Heart left ventricle (tissue), 16 donors: ENCODE results near the gene ACVRL1. TPM values are rescaled to one million over a fixed set of nuclear protein-coding genes. Genes with fewer than 3 reads are reported as not detected.

Experiments
- ATAC-seq, 4 donors: fragments of 200-7000 bp; cut with Tn5 transposase; one replicate each; pipeline ENCODE4 v1.9.1; 2020 to 2022; ENCODE audit warnings: moderate library complexity in 4 of 4, mild to moderate bottlenecking in 3 of 4, moderate number of reproducible peaks in 1 of 4
- DNase-seq, 5 donors: peaks; one replicate each; pipeline ENCODE4 v3.0.0-alpha.2; 2020
- H3K27ac ChIP-seq, 12 donors: fragments of 200-600 bp; sonication (generic) in 4 of 12; one replicate each; pipeline versions ENCODE4 v1.5.0 to v1.8.0; 2016 to 2022; ENCODE audit warnings: mild to moderate bottlenecking in 2 of 12
- H3K27me3 ChIP-seq, 9 donors: fragments of 200-600 bp; sonication (generic) in 2 of 9; one replicate each; pipeline versions ENCODE4 v1.5.1 to v1.8.0; 2016 to 2022; ENCODE audit warnings: mild to moderate bottlenecking in 3 of 9
- H3K36me3 ChIP-seq, 9 donors: fragments of 200-600 bp; sonication (generic) in 2 of 9; one replicate each; pipeline versions ENCODE4 v1.5.0 to v1.8.0; 2018 to 2022; ENCODE audit warnings: mild to moderate bottlenecking in 2 of 9
- H3K4me1 ChIP-seq, 12 donors: fragments of 200-600 bp; sonication (generic) in 4 of 12; one replicate each; pipeline versions ENCODE4 v1.5.0 to v1.8.0; 2016 to 2022; ENCODE audit warnings: mild to moderate bottlenecking in 3 of 12
- H3K4me3 ChIP-seq, 12 donors: fragments of 200-600 bp; sonication (generic) in 4 of 12; one replicate each; pipeline versions ENCODE4 v1.5.0 to v1.8.0; 2017 to 2022; ENCODE audit warnings: mild to moderate bottlenecking in 9 of 12, moderate library complexity in 4 of 12
- H3K9me3 ChIP-seq, 12 donors: fragments of 200-600 bp; sonication (generic) in 4 of 12; one replicate each; pipeline versions ENCODE4 v1.5.0 to v1.8.0; 2016 to 2022; ENCODE audit warnings: mild to moderate bottlenecking in 1 of 12
- CTCF ChIP-seq, 12 donors: fragments of 200-600 bp; sonication (generic) in 4 of 12; IDR thresholded peaks; one replicate each; pipeline versions ENCODE4 v1.5.0 to v1.8.0; 2018 to 2022; ENCODE audit warnings: antibody characterized with exemption in 12 of 12, mild to moderate bottlenecking in 5 of 12
- POLR2A ChIP-seq, 2 donors: fragments of 450-650 bp; IDR thresholded peaks; one replicate each; pipeline ENCODE4 v1.6.1; 2017; ENCODE audit warnings: antibody characterized with exemption in 2 of 2, mild to moderate bottlenecking in 2 of 2, moderate library complexity in 2 of 2
- WGBS, 4 donors: extraction: QIAGEN DNeasy Blood & Tissue Kit in 2 of 4; methylation state at CpG; one replicate each; pipeline versions ENCODE4 v1.1.5 to v1.1.7; 2013 to 2018; 5-methylcytosine and 5-hydroxymethylcytosine counted together
- intact Hi-C, 10 donors: fragments of 100-400 bp; cut with DNase I; formaldehyde crosslinking; loops; one replicate each; pipeline versions ENCODE4 v1.11.1 to v1.14.2; 2022
- polyA plus RNA-seq, 2 donors: library from polyadenylated mRNA; stranded (reverse); fragments of 200-250 nt; gene quantifications; one replicate each; pipeline ENCODE4 v1.2.3, GENCODE V29; 2013
- total RNA-seq, 9 donors: library from RNA; depleted of rRNA in 2 of 9; stranded (reverse); fragments of >200 nt in 2 of 9; fragmentation: NEBNext Ultra II Directional in 3 of 9; extraction: Animal tissue kit (Norgen Biotek cat#: 25700) in 3 of 9; gene quantifications; one replicate each; pipeline versions ENCODE4 v1.1.0 to v1.2.4, GENCODE V29; 2016 to 2023
- donor health status: ischemic (EF 13 %, LVEDD 7.1; RV severe dilation, severe dysfunction).
- donor health status: healthy with polysubstance abuse.
- donor health status: DM: no; HTN: yes; CAD: no.
- donor health status: DM: no; HTN: no; CAD: no.
- donor health status: ischemic (EF 25% LVEDD 6.9; RV normal size, moderate dysfunction).
- donor health status: ischemic (EF 25% LVEDD 5.7; RV mildly dilated, moderate dysfunction).
- donor health status: healthy.
- donor health status: DM: yes; HTN: yes; CAD: no.
- donor health status: ischemic (EF 35%, LVEDD 5.7; RV mildly dilated, moderate dysfunction).
- donor health status: nonischemic (EF 11% LVEDD 7.7; RV severe dilation, severe dysfunction).
- donor health status: DM: yes; HTN: yes; CAD: no.
- donor health status: PGD.
- donor health status: ischemic (EF 29% LVEDD 5.4; RV normal size, mild dysfunction).
- donor health status: nonischemic (EF 23%, LVEDD 6.1; RV moderate dilation, normal function).

ACVRL1 gene
- total and polyA plus RNA-seq, 11 donors: 20.5 to 116 (median 33.4) TPM

- no peak for DNase-seq
- peaks cover 1 to 54% (median 38%) of the 10 kb centered on the region in 12 donors for H3K4me1 ChIP-seq
- H3K27ac ChIP-seq: no peak overlapping the region
- 96 to 99% (median 97%) methylated on average over 9 to 11 of the region's 11 CpGs for WGBS, 4 donors
- ATAC-seq: no peak
- H3K9me3 ChIP-seq: no peaks in the 10 kb centered on the region
- TF ChIP-seq POLR2A (IDR thresholded peaks at IDR 0.05) (no peak), CTCF (IDR thresholded peaks at IDR 0.05) (no peak)
- H3K36me3 ChIP-seq: peaks cover 0 to 60% (median 33%) of the 10 kb centered on the region in 9 donors
- intact Hi-C loops: no loop called here
- no peak overlapping the region for H3K4me3 ChIP-seq
- no peaks in the 10 kb centered on the region for H3K27me3 ChIP-seq
Observed at GRCh38 chr12:51915951-51916350, 8.6 kb downstream of the ACVRL1 start.

GRCh38 chr12:51917041-51917590 lies 9.8 kb downstream of the ACVRL1 start:
- peaks cover 0 to 64% (median 36%) of the 10 kb centered on the region in 9 donors for H3K36me3 ChIP-seq
- WGBS, 4 donors: 87 to 92% (median 88%) methylated on average over 9 to 10 of the region's 10 CpGs
- TF ChIP-seq CTCF (IDR thresholded peaks at IDR 0.05): no peak
- TF ChIP-seq POLR2A (IDR thresholded peaks at IDR 0.05): no peak
- no peaks in the 10 kb centered on the region for H3K27me3 ChIP-seq
- no peaks in the 10 kb centered on the region for H3K9me3 ChIP-seq
- no peak overlapping the region for H3K4me3 ChIP-seq
- no peak for ATAC-seq
- intact Hi-C loops: no loop called here
- peak overlapping the region in 1 of 12 donors; percentile 39 for H3K27ac ChIP-seq
- H3K4me1 ChIP-seq: peaks cover 0 to 50% (median 27%) of the 10 kb centered on the region in 12 donors
- DNase-seq: no peak

GRCh38 chr12:51917746-51918453 lies 10.6 kb downstream of the ACVRL1 start:
- no peaks in the 10 kb centered on the region for H3K27me3 ChIP-seq
- peaks cover 0 to 59% (median 36%) of the 10 kb centered on the region in 9 donors for H3K36me3 ChIP-seq
- TF ChIP-seq CTCF (IDR thresholded peaks at IDR 0.05) (no peak), POLR2A (IDR thresholded peaks at IDR 0.05) (no peak)
- ATAC-seq (peak in 3 of 4 donors; percentile 8 to 29 (median 14)), DNase-seq (no peak)
- no peaks in the 10 kb centered on the region for H3K9me3 ChIP-seq
- H3K4me1 ChIP-seq: peaks cover 0 to 50% (median 27%) of the 10 kb centered on the region in 12 donors
- intact Hi-C loops: no loop called here
- H3K4me3 ChIP-seq: no peak overlapping the region
- H3K27ac ChIP-seq: peak overlapping the region in 5 of 12 donors; percentile 7 to 42 (median 37)
- WGBS, 4 donors: 44 to 78% (median 51%) methylated on average over 10 to 16 of the region's 16 CpGs

- no peak overlapping the region for H3K27ac ChIP-seq
- no peak for TF ChIP-seq POLR2A (IDR thresholded peaks at IDR 0.05)
- TF ChIP-seq CTCF (IDR thresholded peaks at IDR 0.05): no peak
- H3K36me3 ChIP-seq: peaks cover 0 to 51% (median 29%) of the 10 kb centered on the region in 9 donors
- H3K4me1 ChIP-seq: peaks cover 0 to 48% (median 26%) of the 10 kb centered on the region in 12 donors
- ATAC-seq (no peak), DNase-seq (no peak)
- no peak overlapping the region for H3K4me3 ChIP-seq
- intact Hi-C loops: loop anchor here in 1 of 10 donors (10.0 kb wide), 1 partner anchor 55 kb away; no protein-coding TSS in a partner anchor
- 88 to 98% (median 95%) methylated on average over 2 of the region's 2 CpGs for WGBS, 4 donors
- H3K27me3 ChIP-seq: no peaks in the 10 kb centered on the region
- no peaks in the 10 kb centered on the region for H3K9me3 ChIP-seq
Observed at GRCh38 chr12:51920046-51920445, 12.7 kb downstream of the ACVRL1 start.
